Measurements from ENCODE around the gene FLRT1.

DNA sequence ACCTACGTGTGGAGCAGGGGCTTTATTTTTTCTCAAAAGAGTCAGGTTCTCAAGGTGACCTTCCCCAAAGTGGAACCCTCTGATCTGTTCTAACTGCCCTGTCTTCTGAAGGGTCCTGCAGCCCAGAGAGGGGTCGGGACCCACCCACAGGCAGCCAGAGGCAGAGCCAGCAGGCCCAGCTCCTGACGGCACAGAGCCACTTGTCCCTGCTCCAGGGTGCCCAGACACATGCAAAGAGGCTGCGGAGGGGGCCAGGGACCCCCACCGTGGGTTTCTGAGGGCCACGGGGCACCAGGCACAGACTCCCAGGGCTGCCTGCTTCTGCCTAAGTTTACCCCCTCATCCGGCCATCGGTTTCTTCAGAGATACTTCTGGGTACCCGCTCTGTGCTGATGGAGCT lies 37.1 kb downstream of the FLRT1 start:
- TF ChIP-seq, protein P1, sequence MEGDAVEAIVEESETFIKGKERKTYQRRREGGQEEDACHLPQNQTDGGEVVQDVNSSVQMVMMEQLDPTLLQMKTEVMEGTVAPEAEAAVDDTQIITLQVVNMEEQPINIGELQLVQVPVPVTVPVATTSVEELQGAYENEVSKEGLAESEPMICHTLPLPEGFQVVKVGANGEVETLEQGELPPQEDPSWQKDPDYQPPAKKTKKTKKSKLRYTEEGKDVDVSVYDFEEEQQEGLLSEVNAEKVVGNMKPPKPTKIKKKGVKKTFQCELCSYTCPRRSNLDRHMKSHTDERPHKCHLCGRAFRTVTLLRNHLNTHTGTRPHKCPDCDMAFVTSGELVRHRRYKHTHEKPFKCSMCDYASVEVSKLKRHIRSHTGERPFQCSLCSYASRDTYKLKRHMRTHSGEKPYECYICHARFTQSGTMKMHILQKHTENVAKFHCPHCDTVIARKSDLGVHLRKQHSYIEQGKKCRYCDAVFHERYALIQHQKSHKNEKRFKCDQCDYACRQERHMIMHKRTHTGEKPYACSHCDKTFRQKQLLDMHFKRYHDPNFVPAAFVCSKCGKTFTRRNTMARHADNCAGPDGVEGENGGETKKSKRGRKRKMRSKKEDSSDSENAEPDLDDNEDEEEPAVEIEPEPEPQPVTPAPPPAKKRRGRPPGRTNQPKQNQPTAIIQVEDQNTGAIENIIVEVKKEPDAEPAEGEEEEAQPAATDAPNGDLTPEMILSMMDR (IDR thresholded peaks at IDR 0.05; ENCODE audit: poor library complexity, severe bottlenecking), result no peak
- TF ChIP-seq EZH2 (IDR thresholded peaks at IDR 0.05; ENCODE audit: borderline replicate concordance, insufficient read depth, low read length, poor library complexity, severe bottlenecking), result no peak
- no peak for TF ChIP-seq MXI1 (conservative IDR thresholded peaks at IDR 0.05; ENCODE audit: poor library complexity, severe bottlenecking)
- TF ChIP-seq, protein P2, sequence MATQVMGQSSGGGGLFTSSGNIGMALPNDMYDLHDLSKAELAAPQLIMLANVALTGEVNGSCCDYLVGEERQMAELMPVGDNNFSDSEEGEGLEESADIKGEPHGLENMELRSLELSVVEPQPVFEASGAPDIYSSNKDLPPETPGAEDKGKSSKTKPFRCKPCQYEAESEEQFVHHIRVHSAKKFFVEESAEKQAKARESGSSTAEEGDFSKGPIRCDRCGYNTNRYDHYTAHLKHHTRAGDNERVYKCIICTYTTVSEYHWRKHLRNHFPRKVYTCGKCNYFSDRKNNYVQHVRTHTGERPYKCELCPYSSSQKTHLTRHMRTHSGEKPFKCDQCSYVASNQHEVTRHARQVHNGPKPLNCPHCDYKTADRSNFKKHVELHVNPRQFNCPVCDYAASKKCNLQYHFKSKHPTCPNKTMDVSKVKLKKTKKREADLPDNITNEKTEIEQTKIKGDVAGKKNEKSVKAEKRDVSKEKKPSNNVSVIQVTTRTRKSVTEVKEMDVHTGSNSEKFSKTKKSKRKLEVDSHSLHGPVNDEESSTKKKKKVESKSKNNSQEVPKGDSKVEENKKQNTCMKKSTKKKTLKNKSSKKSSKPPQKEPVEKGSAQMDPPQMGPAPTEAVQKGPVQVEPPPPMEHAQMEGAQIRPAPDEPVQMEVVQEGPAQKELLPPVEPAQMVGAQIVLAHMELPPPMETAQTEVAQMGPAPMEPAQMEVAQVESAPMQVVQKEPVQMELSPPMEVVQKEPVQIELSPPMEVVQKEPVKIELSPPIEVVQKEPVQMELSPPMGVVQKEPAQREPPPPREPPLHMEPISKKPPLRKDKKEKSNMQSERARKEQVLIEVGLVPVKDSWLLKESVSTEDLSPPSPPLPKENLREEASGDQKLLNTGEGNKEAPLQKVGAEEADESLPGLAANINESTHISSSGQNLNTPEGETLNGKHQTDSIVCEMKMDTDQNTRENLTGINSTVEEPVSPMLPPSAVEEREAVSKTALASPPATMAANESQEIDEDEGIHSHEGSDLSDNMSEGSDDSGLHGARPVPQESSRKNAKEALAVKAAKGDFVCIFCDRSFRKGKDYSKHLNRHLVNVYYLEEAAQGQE (IDR thresholded peaks at IDR 0.05; ENCODE audit: borderline replicate concordance), result no peak
- no peak for TF ChIP-seq RAD21 (conservative IDR thresholded peaks at IDR 0.05)
- TF ChIP-seq POLR2AphosphoS5 (IDR thresholded peaks at IDR 0.05), result no peak

All from neural cell (in vitro differentiated cells).